ENCODE results near the gene SLC9A3.

DNA sequence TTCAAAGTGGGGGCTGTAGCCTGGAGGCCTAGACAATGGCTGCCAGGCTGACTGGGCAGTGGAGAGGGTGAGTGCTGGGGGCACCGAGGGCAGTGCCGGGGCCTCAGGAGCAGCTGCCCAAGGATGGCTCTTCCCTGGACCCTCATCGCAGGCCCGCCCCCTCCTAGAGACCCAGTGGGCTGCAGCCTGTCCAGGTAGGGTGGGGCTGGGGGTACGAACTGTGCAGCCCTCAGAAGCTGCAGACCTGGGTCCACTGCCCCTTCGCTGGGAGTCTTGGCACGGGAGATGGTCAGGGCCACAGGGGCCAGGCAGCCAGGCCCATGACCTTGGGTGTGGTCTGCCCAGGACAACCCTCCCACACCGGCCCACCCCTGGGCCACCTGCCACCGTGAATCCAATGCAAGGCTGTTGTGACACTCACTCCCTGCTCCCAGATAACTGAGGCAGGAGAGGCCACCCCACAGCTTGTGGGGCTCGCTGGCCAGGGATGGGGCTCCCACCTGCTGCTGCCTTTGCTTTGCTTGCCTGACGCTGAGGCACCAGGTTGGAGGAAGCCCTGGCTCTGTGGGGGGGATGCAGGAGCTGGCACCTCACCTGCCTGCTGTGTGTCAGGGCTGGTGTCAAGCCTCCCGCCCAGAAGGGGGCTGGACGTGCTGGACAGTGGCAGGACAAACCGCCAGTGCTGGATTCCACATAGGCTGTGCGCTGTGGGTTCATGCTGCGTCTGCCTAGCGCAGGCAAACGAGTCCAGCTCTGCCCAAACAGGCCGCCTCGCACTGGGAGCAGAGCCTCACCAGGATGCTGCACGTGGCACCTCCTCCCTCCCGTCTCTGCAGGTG, 23.1 kb upstream of the SLC9A3 start:
- TF ChIP-seq CTCF (IDR thresholded peaks at IDR 0.05; ENCODE audit: low read length) (no peak), EZH2 (IDR thresholded peaks at IDR 0.05; ENCODE audit: borderline replicate concordance, low read length) (no peak)
